GM18868 (cell line): ENCODE data around the gene RPA3.
"Not testable (repeated sequence)": the region's sequence is repeated elsewhere in the genome, so short reads cannot be mapped to it uniquely, and the experiment has no call there.

ENCODE experiments used
- ATAC-seq: cut with Tn5 transposase; IDR thresholded peaks from one replicate; pipeline ENCODE4 v1.9.1; 2021; ENCODE audit warnings: mild to moderate bottlenecking, moderate library complexity; ENCODE audit not compliant: unreplicated experiment

RPA3 gene

DNA sequence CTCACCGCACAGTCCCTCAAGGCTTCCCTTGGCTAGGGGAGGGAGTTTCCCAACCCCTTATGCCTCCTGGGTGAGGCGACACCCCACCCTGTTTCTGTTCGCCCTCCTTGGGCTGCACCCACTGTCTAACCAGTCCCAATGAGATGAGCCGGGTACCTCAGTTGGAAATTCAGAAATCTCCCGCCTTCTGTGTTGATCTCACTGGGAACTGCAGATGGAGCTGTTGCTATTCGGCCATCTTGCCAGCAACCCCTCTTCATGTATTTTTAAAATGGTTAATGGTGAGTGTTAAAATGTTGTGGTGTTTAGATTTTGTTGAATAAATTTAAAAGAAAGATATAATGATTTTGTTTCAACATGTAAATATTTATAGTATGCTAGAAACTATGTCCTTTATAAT, 55.9 kb downstream of the RPA3 start:
- ATAC-seq: no peak

DNA sequence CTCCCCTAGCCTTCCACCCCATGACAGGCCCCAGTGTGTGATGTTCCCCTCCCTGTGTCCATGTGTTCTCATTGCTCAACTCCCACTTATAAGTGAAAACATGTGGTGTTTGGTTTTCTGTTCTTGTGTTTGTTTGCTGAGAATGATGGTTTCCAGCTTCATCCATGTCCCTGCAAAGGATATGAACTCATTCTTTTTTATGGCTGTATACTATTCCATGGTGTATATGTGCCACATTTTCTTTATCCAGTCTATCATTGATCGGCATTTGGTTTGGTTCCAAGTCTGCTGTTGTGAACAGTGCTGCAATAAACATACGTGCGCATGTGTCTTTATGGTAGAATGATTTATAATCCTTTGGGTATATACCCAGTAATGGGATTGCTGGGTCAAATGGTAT, 61.9 kb downstream of the RPA3 start:
- ATAC-seq: not testable (repeated sequence)

DNA sequence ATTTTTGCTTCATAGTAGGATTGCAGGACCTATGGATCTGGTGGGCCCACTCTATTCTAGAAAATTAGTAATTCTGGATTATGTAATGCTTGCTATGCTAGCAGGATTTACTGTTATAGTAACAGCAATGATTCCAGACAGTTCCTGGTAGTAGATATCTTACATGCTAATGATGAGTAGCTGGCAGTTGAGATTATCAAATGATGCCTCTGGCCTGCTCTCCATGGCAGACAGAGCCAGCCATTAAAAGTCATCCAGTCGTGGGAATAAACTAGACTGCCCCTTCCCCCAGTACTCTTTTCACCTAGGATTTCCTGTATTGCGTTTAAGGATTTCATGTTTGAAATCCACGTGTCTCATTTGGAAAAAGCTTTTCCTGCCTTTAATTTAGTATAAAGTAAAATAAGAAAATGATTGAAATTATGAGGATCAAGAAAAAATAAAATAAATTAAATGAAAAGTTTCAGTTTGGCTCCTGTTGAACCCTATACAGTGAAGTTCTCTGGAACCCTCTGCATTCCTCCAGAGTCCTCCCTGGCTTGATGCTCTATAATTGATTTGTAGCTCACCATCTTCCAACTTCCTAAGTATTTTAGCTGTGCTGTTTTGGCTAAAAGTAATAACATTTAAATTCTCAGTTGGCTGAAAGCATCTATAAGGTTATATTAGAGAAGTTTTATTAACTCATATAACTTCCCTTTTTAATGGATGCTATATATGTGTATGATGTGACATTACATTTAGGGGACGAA, 63.3 kb downstream of the RPA3 start:
- no peak for ATAC-seq

DNA sequence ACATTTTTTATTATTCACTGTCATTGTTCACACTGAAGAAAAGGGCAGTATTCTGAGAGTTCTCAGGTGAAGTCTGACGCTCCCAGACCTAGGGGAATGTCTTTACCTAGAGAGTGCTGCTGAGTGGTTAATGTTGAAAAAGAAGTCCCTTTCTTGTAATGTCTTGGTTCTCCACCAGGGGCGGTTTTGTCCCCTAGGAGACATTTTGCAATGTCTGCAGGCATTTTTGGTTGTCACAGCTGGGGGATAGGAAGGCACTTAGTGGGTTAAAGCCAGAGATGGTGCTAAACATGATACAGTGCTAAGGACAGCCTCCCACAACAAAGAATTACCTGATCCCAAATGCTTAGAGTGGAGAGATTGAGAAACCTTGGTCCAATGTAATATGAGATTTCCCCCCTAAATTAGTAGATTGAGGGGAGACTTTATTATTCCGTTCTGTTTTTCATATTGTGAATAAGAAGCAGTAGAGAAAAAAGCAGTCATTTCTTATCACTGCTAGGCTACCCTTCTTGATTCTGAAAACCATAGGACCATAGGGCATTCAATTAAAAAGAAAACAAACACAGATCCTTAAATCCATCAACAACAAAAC, 64.7 kb downstream of the RPA3 start:
- ATAC-seq: no peak

DNA sequence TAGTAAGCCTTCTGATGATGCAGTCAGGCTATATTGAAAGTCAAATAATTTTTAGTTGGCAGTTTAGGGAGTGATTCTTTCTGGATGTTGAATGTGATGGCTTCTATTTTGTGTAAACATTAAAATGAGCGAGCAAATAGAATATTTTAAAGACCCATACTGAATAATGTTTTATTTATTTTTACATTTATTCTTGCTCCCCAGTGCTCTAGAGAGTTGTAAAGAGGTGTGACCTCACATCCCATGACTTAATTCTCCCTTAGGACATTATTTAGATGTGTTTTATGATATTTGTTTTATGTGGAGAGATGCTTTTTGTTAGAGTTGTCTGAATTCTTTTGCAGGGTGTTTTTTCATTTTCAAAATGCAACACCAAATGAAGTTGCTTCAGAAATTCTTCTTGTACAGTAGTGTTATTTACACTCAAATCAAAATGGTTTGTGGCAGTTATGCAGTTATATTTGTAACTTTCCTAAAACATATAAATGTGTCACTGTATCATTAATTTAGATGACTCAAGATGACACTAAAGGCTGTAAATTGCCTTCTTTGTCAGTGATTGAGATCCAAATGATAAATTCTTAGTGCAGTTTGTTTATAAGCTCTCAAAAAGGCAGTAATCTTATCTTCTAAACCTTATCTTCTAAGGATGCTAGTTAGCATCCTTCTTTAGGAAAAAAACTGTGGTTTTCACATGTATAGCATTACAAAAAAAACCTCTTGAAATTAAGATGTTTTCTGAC, 65.4 kb downstream of the RPA3 start:
- no peak for ATAC-seq

DNA sequence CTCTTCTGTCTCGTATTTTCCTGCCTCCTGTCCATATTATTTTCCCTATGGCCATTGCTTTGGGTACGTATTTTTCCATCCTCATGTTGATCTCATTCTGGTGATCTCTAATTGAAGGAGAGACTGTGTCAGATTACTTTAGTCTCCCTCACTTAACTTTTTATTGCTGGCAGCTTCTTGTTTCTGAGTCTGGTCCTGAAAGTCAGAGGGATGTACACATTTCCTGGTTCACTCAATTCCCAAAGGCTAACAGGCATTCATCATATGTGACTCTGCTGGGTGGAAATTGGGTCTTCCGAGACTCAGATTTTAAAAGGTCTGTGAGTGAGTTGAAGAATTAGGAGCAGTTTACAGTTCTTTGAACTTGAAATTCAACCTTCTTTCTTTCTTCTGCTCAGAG, 66.9 kb downstream of the RPA3 start:
- no peak for ATAC-seq

DNA sequence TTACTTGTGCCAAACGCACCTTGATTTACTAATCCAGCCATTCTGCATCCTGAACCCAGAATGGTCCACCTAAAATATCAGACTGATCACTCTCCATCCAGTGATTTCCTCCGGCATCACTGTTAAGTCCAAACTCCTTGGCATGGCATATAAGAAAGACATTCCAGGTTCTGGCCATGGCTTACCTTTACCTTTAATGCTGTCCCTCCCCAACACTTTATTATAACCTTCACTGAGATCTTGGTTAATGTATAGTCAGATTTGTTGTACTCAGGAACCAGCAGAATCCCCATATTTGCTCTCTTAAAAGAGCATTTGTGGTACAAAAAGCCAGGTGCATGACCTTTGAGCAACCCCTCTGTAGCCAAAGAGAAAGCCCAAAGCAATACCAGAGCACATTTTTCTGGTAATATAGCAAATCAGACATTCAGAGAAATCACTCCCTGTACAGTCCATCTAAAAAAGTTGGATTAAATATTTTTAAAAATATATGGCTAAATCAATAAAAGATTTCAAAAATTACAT, 67.7 kb downstream of the RPA3 start:
- no peak for ATAC-seq

DNA sequence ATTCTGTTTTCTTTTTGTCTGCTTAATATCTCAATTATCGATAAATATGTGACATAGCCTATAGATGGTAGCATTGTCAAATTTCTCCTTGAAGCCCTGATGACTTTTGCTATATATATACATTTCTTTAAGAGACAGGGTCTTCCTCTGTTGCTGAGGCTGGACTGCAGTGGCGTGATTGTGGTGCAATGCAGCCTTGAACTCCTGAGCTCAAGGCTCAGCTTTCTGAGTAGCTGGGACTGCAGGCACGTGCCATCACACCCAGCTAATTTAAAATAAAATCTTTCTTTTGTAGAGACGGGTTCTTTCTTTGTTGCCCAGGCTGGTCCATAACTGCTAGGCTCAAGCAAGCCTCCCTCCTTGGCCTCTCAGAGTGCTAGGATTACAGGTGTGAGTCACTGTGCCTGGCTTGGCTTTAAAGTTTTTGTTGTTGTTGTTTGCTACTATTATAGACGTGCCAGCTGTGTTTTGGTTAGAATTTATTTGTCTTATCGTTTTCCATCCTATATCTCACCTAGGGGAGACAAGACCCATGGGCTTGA, 70.8 kb downstream of the RPA3 start:
- no peak for ATAC-seq

DNA sequence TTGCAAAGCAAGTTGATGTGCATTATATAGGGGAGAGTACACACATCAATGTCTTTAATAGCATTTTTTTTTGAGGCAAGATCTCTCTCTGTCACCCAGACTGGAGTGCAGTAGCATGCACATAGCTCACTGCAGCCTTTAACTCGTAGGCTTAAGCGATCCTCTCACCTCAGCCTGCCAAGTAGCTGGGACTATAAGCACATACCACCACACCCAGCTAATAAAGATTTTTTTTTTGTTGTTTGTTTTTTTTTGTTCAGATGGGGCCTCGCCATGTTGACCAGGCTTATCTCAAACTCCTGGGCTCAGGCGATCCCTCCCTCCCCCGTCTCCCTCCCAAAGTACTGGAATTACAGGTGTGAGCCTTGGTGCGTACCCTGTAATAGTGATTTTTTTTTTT, 76.3 kb downstream of the RPA3 start:
- ATAC-seq: no peak

DNA sequence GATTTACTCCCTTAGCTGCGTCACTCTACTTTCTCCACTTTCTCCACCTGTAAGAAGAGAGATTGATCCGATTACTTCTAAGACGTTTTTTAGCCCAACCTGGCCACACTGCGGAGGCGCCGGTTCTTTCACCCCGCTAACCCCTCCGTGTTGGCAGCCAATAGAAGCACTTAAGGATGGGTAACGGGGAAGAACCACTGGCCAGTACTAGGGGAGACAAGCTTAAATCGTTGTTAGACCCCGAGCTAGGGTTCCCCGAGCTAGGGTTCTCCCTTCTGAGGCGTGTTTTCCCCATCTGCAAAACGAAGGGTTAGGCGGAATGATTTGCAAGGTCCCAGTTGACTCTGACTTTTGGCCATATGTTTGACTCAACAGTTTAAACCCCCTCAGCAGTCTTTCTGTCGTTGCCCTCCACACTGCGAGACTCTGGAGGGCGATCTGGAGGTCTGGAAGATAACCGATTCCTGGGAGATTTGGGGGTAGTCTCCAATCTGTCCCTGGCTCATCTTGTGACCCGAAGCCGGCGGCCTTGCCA, 77.2 kb downstream of the RPA3 start:
- ATAC-seq: peak; percentile 7

DNA sequence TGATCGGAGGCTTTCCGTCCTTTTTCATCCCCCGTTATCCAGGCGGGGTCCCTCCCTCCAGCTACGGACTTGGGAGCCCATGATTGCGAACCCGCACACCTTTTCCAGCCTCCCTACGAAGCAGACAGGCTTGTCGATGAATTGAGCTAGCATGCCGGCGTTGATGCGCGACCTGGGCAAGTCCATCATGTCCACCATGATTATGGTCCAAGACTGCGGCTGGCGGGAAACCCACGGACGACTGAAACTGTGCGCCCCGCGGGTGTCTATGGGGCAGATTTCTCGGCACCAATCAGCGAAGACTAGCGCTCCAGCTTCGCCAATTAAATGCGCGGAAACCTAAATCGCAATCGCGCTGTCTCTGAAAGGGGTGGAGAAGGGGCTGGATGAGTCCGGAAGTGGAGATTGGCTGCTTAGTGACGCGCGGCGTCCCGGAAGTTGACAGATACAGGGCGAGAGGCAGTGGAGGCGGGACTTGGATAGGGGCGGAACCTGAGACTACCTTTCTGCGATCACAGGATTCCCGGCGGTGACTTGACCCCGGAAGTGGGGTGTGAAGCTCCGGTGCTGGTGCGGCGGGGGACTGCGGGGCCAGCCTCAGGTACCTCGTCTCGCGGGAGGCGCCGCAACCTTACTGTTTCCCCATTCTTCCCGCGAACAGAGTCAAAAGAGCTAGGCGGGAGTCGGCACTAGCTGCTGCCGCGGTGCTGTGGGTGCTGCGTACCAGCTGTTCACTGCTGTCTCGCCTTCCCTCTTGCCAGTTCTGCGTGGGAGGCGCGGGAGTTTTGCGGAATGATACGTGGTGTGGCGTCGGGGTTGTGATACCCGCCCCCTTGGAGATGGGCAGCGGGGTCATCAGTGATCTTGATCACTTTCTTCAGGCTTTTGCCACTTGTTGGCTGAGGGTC, 77.9 kb downstream of the RPA3 start, which contains the start of gene UMAD1:
Gene UMAD1 (plus strand): TSS at position 532 of the 908 bp plus-strand sequence. CDS start 32,620 bp downstream, outside the sequence.
- peak; percentile 96 for ATAC-seq

DNA sequence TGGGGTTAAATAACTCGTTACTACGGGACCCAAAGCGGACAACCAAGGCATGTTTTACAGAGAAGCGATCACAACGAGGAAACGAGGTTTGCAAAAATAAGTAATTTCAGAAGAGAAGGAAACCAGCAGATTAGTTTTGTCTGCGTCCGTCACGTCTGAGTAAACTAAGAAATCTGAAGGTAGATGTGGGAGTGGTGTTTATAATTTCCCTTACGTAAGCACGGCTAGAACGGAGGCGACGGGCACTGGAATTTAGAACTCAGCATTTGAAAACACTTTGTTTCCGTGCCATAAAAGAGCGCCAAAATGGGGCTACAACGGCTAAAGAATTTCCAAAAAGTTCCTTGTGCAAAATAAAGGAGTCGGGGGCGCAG, 78.6 kb downstream of the RPA3 start:
- no peak for ATAC-seq

DNA sequence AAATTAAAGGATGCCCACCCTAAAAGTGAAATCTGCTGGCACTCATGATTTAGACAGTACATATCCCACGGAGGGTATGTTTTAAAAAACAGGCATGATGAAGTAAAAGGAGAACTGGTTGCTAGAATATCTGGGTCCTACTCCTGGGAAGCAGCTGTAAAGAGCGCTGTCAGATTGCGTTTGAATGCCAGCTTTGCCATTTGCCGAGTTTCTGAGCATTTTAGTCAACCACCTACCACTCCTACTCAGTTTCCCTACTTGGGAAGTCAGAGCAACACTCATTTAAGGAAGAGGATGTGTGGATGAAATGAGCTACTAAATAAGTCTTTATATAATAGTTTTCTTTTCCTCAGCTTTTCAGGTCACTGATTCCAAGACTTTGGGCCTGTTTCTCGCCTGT, 79.0 kb downstream of the RPA3 start:
- no peak for ATAC-seq

DNA sequence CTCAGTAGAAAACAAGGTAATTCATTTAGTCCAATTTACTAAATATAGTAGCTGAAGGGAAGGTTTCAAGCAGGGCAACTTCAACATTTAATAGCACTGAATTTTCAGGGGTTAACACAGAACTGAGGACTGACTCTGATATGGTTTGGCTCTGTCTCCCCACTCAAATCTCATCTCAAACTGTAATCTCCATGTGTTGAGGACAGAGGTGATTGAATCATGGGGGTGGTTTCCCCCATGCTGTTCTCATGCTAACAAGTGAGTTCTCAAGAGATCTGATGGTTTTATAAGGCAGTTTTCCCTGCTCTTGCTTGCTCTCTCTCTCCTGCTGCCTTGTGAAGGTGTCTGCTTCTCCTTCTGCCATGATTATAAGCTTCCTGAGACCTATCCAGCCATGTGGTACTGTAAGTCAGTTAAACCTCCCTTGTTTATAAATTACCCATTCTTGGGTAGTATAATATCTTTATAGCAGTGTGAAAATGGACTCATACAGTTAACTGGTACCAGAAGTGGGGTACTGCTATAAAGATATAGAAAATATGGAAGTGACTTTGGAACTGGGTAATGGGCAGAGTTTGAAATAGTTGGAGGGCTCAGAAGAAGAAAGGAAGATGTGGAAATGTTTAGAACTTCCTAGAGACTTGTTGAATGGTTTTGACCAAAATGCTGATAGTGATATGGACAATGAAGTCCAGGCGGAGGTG, 87.6 kb downstream of the RPA3 start:
- ATAC-seq: no peak

DNA sequence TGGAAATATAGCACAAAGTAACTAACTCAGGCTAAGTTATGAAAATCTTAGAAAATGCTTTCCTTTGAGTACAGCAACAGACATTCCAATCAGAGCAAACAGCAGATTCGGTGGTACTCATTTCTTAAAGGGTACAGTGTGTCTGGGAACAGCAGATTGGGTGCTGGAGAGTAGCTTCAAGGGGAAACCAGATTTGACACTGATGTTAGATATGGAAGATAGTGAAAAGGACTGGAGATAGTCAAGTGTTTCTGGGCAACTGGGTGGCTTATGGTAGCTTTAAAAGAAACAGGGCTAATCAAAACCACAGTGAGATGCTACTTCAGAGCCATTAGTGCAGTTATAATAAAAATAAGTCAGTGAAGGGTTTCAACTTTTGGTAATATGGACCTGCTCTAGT, 89.9 kb downstream of the RPA3 start:
- no peak for ATAC-seq

DNA sequence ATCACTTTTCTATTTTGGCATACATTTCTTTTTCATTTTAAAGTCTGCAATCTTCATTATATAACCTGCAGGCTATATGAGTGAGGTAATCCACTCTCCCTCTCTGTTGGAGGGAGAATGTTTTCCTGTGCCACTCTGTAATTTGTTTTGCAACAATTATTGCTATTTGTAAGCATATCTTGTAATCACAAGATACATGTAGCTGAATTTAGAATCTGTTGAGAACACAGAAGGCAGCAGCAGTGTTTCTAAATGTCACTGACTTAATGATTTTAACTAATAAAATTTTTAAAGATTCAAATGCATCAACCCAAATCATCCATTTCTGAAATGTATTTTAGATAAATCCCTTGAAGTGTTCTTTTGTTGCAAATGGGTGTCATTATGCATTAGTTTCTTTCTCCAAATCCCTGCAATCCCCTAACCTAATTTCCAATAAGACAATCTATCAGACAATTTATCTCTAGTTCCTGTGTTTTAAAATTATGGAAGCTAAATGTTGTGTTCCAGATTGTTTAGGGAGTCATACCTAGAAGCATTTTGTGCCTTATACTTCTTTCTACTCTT, 97.7 kb downstream of the RPA3 start:
- ATAC-seq: no peak

DNA sequence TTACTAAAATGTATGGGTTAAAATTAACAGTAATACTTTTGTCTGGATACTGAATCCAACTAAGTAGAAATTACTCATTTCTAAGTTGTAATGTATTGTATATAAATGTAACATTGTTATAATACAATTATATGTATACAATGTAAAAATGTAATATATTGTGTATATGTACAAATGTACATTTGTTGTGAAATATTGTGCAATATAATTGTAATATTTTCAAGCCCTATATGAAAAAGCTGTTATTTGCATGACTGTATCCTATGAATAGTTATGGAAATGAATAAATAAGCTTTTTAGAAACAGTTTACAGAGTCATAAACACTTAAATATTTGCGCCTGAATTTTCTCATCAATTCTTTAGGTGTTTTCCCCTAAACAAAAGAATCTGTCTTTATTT, 98.2 kb downstream of the RPA3 start:
- ATAC-seq: no peak

DNA sequence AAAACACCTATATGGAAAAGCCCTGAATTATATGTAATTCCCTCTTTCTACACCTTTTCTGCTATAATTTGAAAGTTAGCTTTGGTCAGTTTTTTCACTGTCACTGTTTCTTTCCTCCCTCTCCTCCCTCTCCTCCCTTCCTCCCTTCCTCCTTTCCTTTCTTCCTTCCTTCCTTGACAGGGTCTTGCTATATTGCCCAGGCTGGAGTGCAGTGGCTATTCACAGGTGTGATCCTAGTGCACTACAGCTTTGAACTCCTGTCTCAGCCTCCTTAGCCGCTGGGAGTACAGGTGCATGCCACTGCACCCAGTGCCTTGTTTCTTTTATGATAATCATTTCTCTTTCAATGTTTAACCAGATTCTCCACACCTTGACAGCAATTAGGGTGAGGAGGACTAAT, 100.0 kb downstream of the RPA3 start:
- ATAC-seq: no peak

DNA sequence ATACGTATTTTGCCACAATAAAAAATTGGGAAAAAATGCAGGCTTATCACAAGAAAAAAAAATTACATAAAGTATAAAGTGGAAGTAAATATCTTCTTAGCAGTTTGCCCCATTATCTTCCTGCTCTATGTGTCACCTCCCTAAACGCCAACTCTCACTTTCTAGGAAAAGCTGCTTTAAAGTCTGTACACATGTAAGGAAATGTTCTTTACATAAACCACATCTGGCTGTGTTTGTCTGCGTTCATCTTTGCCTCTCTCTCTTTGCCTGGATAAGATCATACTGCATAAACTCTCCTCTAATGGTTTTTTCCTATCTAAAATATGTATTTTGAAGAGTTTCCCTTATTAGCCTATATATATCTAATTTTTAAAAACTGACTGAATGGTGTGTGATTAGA, 100.9 kb downstream of the RPA3 start:
- ATAC-seq: no peak
